AG09319 (cell line): ENCODE results near the gene COL23A1.

ENCODE experiments used
- DNase-seq: peaks from one replicate; pipeline ENCODE4 v3.0.0-alpha.2; 2010; ENCODE audit warnings: low read depth; ENCODE audit errors: extremely low read depth
- CTCF ChIP-seq: IDR thresholded peaks from 2 replicates; pipeline ENCODE4 v1.5.1; 2011; ENCODE audit warnings: low read depth, mild to moderate bottlenecking, inconsistent platforms, low read length, moderate library complexity

Gene COL23A1

GRCh38 chr5:178351221-178352034 lies 238.8 kb downstream of the COL23A1 start:
- no peak for TF ChIP-seq CTCF
- no peak for DNase-seq

GRCh38 chr5:178350361-178351220 lies 239.6 kb downstream of the COL23A1 start:
- peak; percentile 2 for DNase-seq
- TF ChIP-seq CTCF = no peak

GRCh38 chr5:178349625-178350353 lies 240.4 kb downstream of the COL23A1 start:
- TF ChIP-seq CTCF = no peak
- DNase-seq = no peak

GRCh38 chr5:178349075-178349511 lies 241.1 kb downstream of the COL23A1 start:
- no peak for DNase-seq
- no peak for TF ChIP-seq CTCF

- no peak for TF ChIP-seq CTCF
- no peak for DNase-seq
These were observed 241.7 kb downstream of the COL23A1 start for GRCh38 chr5:178348356-178349074.

- no peak for TF ChIP-seq CTCF
- no peak for DNase-seq
These were observed 242.2 kb downstream of the COL23A1 start for GRCh38 chr5:178347956-178348355.
